GM10266 (cell line): ENCODE results near the gene TAF11.
A peak's percentile ranks its signal among the peaks of the same experiment; 100 is the strongest.

Source experiments
- DNase-seq: peaks from one replicate; pipeline ENCODE4 v3.0.0; 2012; ENCODE audit errors: extremely low spot score
- CTCF ChIP-seq: IDR thresholded peaks from 2 replicates; pipeline ENCODE4 v1.5.1; 2012; ENCODE audit warnings: mild to moderate bottlenecking, low read depth; ENCODE audit not compliant: control insufficient read depth, insufficient read depth; ENCODE audit errors: missing control alignments

TAF11 gene

GRCh38 chr6:34916348-34916967 is 28.6 kb upstream of the TAF11 start:
- DNase-seq = no peak
- TF ChIP-seq CTCF = no peak

GRCh38 chr6:34914358-34914757 is 26.5 kb upstream of the TAF11 start:
- no peak for DNase-seq
- TF ChIP-seq CTCF = no peak

- TF ChIP-seq CTCF = no peak
- DNase-seq = peak; percentile 27
Observed at GRCh38 chr6:34912715-34913464, 25.0 kb upstream of the TAF11 start.

- DNase-seq = no peak
- no peak for TF ChIP-seq CTCF
Observed at GRCh38 chr6:34911822-34912221, 24.0 kb upstream of the TAF11 start.

- no peak for TF ChIP-seq CTCF
- DNase-seq = no peak
Observed at GRCh38 chr6:34909320-34909883, 21.6 kb upstream of the TAF11 start.

GRCh38 chr6:34908194-34908593 is 20.4 kb upstream of the TAF11 start:
- TF ChIP-seq CTCF = no peak

GRCh38 chr6:34906826-34907225 is 19.0 kb upstream of the TAF11 start:
- no peak for DNase-seq
- no peak for TF ChIP-seq CTCF

More at GRCh38 chr6:34908194-34908593, 20.4 kb upstream of the TAF11 start:
- no peak for DNase-seq
